GM10266 (cell line): ENCODE data around the gene PPP4R3B.
A peak's percentile ranks its signal among the peaks of the same experiment; 100 is the strongest.

Experiments used
- DNase-seq: peaks from one replicate; pipeline ENCODE4 v3.0.0; 2012; ENCODE audit errors: extremely low spot score
- TF ChIP-seq, protein P1 (sequence below): IDR thresholded peaks from 2 replicates; pipeline ENCODE4 v1.5.1; 2012; ENCODE audit warnings: mild to moderate bottlenecking, low read depth; ENCODE audit not compliant: control insufficient read depth, insufficient read depth; ENCODE audit errors: missing control alignments

Gene PPP4R3B

DNA sequence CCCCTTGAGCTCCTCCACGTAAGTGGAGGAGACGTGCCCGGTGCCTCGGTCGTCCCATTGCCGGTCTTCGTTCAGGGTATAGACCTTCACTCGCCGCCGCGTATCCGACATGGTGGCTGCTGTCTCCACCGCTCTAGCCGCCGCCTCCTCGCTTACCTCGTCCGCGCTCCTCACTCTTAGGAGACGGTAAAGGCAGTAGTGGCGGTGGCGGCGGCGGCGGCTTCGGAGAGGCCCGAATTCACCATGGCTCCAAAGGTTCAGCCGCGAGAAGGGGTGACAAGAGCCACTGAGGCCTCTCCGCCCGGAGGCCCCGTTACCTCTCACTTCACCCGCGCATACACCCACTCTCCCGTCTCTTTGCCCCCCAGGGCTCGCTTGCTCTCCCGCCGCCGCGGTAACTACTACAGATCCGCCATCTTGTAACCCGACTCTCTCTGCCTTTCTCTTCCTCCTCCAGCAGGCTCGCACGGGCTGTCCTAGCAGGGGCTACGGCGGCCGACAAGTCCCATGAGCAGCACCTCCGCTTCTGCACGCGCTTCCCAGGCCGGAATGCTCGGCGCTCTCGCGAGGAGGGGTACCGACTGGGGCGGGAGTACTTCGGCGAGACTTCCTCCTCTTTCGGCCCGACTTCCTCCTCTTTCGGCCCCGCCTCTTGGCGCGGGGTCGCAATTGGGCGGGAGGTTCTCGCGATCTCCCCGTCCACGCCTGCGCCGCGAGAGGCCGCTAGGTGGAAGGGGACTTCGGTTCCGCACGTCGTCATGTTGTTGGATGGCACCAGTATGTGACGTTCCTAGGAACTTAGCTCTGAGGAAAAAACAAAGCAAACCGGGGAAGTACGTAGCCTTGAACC is at the start of gene PPP4R3B:
Gene PPP4R3B, minus strand, starts transcription at position 448 of the 850 bp plus-strand sequence. Its CDS starts 337 bp downstream, at position 111.
- TF ChIP-seq, protein P1, sequence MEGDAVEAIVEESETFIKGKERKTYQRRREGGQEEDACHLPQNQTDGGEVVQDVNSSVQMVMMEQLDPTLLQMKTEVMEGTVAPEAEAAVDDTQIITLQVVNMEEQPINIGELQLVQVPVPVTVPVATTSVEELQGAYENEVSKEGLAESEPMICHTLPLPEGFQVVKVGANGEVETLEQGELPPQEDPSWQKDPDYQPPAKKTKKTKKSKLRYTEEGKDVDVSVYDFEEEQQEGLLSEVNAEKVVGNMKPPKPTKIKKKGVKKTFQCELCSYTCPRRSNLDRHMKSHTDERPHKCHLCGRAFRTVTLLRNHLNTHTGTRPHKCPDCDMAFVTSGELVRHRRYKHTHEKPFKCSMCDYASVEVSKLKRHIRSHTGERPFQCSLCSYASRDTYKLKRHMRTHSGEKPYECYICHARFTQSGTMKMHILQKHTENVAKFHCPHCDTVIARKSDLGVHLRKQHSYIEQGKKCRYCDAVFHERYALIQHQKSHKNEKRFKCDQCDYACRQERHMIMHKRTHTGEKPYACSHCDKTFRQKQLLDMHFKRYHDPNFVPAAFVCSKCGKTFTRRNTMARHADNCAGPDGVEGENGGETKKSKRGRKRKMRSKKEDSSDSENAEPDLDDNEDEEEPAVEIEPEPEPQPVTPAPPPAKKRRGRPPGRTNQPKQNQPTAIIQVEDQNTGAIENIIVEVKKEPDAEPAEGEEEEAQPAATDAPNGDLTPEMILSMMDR, result peak; percentile 6
- peak; percentile 90 for DNase-seq

DNA sequence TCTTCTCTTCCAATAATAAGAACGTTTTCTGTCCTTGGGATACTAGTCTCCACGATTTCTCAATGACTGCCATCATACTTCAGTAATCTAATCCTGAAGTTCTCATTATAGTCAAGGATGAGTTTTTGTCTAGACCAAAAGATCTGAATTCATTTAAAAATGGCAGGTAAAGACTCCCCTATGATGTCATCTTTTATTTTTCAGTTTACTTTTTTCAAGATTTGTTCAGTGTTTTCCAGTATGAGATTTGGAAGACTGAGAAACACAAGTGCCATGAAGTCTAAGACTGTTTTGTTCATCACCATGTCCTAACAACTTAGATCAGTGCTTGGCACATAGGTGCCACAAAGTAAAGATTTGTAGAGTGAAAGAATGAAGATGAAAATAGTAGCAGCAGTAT is 35.8 kb upstream of the PPP4R3B start:
- no peak for DNase-seq
- TF ChIP-seq, protein P1, result no peak

DNA sequence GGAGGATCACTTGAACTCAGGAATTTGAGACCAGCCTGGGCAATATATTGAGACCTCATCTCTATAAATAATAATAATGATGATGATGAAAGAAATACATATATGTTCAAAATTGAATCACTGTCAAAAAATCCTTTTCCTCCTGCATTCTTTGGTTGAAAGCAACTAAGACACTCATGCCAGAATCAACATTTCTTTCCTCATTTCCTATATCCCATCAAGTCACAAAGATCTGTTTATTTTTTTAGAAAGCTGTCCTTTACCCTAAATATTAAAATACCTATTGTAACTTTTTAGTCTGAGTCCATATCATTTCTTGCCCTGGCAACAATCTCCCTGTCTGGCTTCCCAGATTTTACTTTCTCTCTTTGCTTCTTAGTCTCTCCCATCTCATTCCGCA is 31.8 kb upstream of the PPP4R3B start:
- TF ChIP-seq, protein P1, result no peak

DNA sequence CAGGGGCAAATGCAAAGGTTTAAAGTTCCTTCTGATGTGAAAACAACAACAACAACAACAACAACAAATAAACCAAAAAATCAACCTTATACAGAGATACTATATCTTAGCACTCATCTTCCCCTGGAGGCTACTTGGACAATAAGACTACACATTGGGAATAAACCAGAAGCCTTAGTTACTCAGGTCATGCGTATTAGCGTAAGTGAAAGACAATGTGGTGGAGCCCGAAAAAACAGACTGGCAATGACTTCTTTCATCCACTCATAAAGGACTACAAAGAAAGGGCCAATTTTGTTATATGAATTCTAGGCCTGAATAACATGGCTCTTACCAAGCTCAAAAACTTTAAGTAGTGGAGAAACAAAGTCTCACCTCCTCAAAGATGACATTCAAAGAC is 19.4 kb upstream of the PPP4R3B start:
- DNase-seq, result no peak
- TF ChIP-seq, protein P1, result no peak

More for the DNA sequence above, 31.8 kb upstream of the PPP4R3B start:
- DNase-seq, result no peak

DNA sequence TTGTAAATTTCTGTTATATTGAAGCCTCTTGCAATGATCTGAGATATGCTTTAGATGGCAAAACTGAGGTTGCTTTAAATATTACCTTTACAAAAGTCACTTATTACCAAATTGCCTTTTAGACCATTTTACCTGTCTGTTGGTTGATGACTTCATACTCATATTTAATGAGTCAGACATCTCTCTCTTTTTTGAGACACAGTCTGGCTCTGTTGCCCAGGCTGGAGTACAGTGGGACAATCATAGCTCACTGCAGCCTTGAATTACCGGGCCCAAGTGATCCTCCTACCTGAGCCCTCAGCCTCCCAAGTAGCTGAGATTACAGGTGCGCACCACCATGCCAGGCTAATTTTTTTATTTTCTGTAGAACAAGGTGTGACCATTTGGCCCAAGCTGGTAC is 11.5 kb upstream of the PPP4R3B start:
- TF ChIP-seq, protein P1, result no peak
- no peak for DNase-seq

DNA sequence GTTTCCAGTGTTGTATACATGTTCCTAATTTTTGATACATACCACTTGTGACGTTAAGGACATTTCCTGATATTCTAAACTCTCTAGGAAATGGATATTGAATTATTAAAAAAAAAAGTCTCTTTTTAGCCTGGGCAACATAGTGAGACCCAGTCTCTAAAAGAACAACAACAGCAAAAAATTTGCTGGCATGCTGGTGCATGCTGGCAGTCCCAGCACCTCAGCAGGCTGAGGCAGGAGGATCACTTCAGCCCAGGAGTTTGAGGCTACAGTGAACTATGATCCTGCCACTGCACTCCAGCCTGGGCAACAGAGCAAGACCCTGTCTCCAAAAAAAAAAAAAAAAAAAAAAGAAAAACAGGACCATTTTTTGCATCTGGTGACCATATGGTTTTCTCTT is 10.5 kb upstream of the PPP4R3B start:
- TF ChIP-seq, protein P1, result no peak
- DNase-seq, result no peak

DNA sequence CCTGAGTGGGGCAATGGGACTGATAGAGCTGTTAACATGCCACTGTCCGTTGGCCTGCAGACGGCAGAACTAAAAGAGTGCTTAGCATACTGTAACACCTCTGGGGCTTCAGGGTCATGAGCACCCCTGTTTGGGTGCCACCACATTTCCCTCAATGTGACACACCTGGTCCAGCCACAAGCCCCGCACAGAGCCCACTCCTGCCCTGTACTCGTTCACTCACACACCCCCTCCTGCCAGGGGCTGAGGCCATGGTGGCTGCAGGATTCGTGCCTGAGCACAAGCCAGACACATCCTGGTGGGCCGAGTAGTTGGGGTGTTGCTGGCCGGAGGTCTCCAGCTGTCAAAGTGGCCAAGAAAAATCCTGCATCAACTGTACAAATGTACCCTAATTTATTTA is 4.4 kb upstream of the PPP4R3B start:
- TF ChIP-seq, protein P1, result no peak
- DNase-seq, result no peak
